HEK293T (cell line): ENCODE measurements around the gene PRKACG.

Experiments used
- ELF4 ChIP-seq: fragments of 450-650 bp; IDR thresholded peaks from 2 replicates; pipeline ENCODE4 v1.6.1; 2017; ENCODE audit warnings: antibody characterized with exemption
- FOXM1 ChIP-seq: fragments of 450-650 bp; IDR thresholded peaks from 2 replicates; pipeline ENCODE4 v1.6.1; 2017; ENCODE audit warnings: mild to moderate bottlenecking, borderline replicate concordance
- HDGF ChIP-seq: fragments of 450-650 bp; IDR thresholded peaks from 2 replicates; pipeline ENCODE4 v1.6.1; 2017; ENCODE audit warnings: antibody characterized with exemption, borderline replicate concordance
- L3MBTL2 ChIP-seq: fragments of 450-650 bp; conservative IDR thresholded peaks from 2 replicates; pipeline ENCODE4 v1.6.1; 2016; ENCODE audit warnings: mild to moderate bottlenecking
- LEF1 ChIP-seq: fragments of 450-650 bp; IDR thresholded peaks from 2 replicates; pipeline ENCODE4 v1.6.1; 2017; ENCODE audit warnings: mild to moderate bottlenecking, borderline replicate concordance
- NFRKB ChIP-seq: fragments of 450-650 bp; IDR thresholded peaks from 2 replicates; pipeline ENCODE4 v1.6.1; 2016; ENCODE audit warnings: mild to moderate bottlenecking, moderate library complexity
- PKNOX1 ChIP-seq: fragments of 450-650 bp; IDR thresholded peaks from 2 replicates; pipeline ENCODE4 v1.6.1; 2016
- SP1 ChIP-seq: fragments of 450-650 bp; IDR thresholded peaks from 2 replicates; pipeline ENCODE4 v1.6.1; 2017
- SUZ12 ChIP-seq: fragments of 450-650 bp; IDR thresholded peaks from 2 replicates; pipeline ENCODE4 v1.6.1; 2016; ENCODE audit warnings: mild to moderate bottlenecking
- TARDBP ChIP-seq: fragments of 450-650 bp; IDR thresholded peaks from 2 replicates; pipeline ENCODE4 v1.6.1; 2016
- ZNF384 ChIP-seq: fragments of 450-650 bp; IDR thresholded peaks from 2 replicates; pipeline ENCODE4 v1.6.1; 2016

GRCh38 chr9:68970151-68970550, 43.8 kb downstream of the PRKACG start:
- TF ChIP-seq SP1, result no peak
- TF ChIP-seq HDGF, result no peak
- TF ChIP-seq SUZ12, result no peak
- no peak for TF ChIP-seq PKNOX1
- TF ChIP-seq TARDBP, result no peak
- TF ChIP-seq NFRKB, result no peak
- no peak for TF ChIP-seq ZNF384
- TF ChIP-seq FOXM1, result no peak
- no peak for TF ChIP-seq LEF1
- no peak for TF ChIP-seq L3MBTL2
- no peak for TF ChIP-seq ELF4
